ENCODE results near the gene TARS1. TPM values are rescaled to one million over a fixed set of nuclear protein-coding genes. Genes with fewer than 3 reads are reported as not detected.
"Not testable (repeated sequence)": the region's sequence is repeated elsewhere in the genome, so short reads cannot be mapped to it uniquely, and the experiment has no call there.

The TARS1 gene
- total RNA-seq, 1 donor from 2014 or later = 190 TPM

GRCh38 chr5:33423018-33423630, 17.6 kb upstream of the TARS1 start:
- Mint-ChIP-seq H3K4me1 (no peaks in the 10 kb centered on the region), H3K36me3 (ENCODE audit: low read depth) (no peaks in the 10 kb centered on the region), H3K27me3 (peaks cover 9% of the 10 kb centered on the region), H3K27ac (no peak overlapping the region), H3K4me3 (no peak overlapping the region), H3K9me3 (no peaks in the 10 kb centered on the region)
- no peak for DNase-seq
- intact Hi-C loops (cut with micrococcal nuclease) = loop anchor here (2.0 kb wide), 1 partner anchor 714 kb away; no protein-coding TSS in a partner anchor

GRCh38 chr5:33425314-33425713, 15.5 kb upstream of the TARS1 start:
- Mint-ChIP-seq H3K9me3 (no peaks in the 10 kb centered on the region), H3K4me3 (no peak overlapping the region), H3K27ac (no peak overlapping the region), H3K27me3 (peaks cover 9% of the 10 kb centered on the region), H3K36me3 (ENCODE audit: low read depth) (no peaks in the 10 kb centered on the region), H3K4me1 (no peaks in the 10 kb centered on the region)
- intact Hi-C loops (cut with micrococcal nuclease) = no loop called here
- DNase-seq = no peak

- intact Hi-C loops (cut with micrococcal nuclease) = loop anchor here (10.0 kb wide), 2 partner anchors 544 to 1034 kb away; no protein-coding TSS in a partner anchor
- no peaks in the 10 kb centered on the region for H3K9me3 Mint-ChIP-seq
- DNase-seq = no peak
- H3K27ac Mint-ChIP-seq = no peak overlapping the region
- H3K36me3 Mint-ChIP-seq (ENCODE audit: low read depth) = no peaks in the 10 kb centered on the region
- peaks cover 5% of the 10 kb centered on the region for H3K27me3 Mint-ChIP-seq
- H3K4me3 Mint-ChIP-seq = no peak overlapping the region
- H3K4me1 Mint-ChIP-seq = peaks cover 4% of the 10 kb centered on the region
Measured at GRCh38 chr5:33430983-33431382, 9.8 kb upstream of the TARS1 start.

GRCh38 chr5:33432656-33433055, 8.1 kb upstream of the TARS1 start:
- H3K27me3 Mint-ChIP-seq = peaks cover 3% of the 10 kb centered on the region
- no peak overlapping the region for H3K27ac Mint-ChIP-seq
- no peak overlapping the region for H3K4me3 Mint-ChIP-seq
- H3K36me3 Mint-ChIP-seq (ENCODE audit: low read depth) = no peaks in the 10 kb centered on the region
- no peaks in the 10 kb centered on the region for H3K9me3 Mint-ChIP-seq
- DNase-seq = no peak
- H3K4me1 Mint-ChIP-seq = peaks cover 5% of the 10 kb centered on the region
- intact Hi-C loops (cut with micrococcal nuclease) = loop anchor here (10.0 kb wide), 2 partner anchors 542 to 1032 kb away; no protein-coding TSS in a partner anchor

GRCh38 chr5:33433303-33434240, 7.2 kb upstream of the TARS1 start:
- Mint-ChIP-seq H3K9me3 (no peaks in the 10 kb centered on the region), H3K4me1 (peaks cover 7% of the 10 kb centered on the region), H3K4me3 (no peak overlapping the region), H3K36me3 (ENCODE audit: low read depth) (no peaks in the 10 kb centered on the region), H3K27me3 (peaks cover 2% of the 10 kb centered on the region), H3K27ac (no peak overlapping the region)
- no peak for DNase-seq
- intact Hi-C loops (cut with micrococcal nuclease) = loop anchor here (10.0 kb wide), 2 partner anchors 541 to 1031 kb away; no protein-coding TSS in a partner anchor

GRCh38 chr5:33435893-33436490, 4.8 kb upstream of the TARS1 start:
- H3K27ac Mint-ChIP-seq; H3K36me3 Mint-ChIP-seq (ENCODE audit: low read depth); H3K9me3 Mint-ChIP-seq; H3K4me3 Mint-ChIP-seq; H3K27me3 Mint-ChIP-seq; H3K4me1 Mint-ChIP-seq: not testable (repeated sequence)
- DNase-seq = peak; percentile 91
- intact Hi-C loops (cut with micrococcal nuclease) = loop anchor here (1.0 to 10.0 kb wide), 4 partner anchors 153 to 1029 kb away; no protein-coding TSS in a partner anchor

- Mint-ChIP-seq H3K4me3 (no peak overlapping the region), H3K4me1 (peaks cover 16% of the 10 kb centered on the region), H3K9me3 (no peaks in the 10 kb centered on the region), H3K27me3 (no peaks in the 10 kb centered on the region), H3K36me3 (ENCODE audit: low read depth) (peaks cover 7% of the 10 kb centered on the region), H3K27ac (no peak overlapping the region)
- DNase-seq = no peak
- intact Hi-C loops (cut with micrococcal nuclease) = loop anchor here (10.0 kb wide), 2 partner anchors 536 to 1026 kb away; no protein-coding TSS in a partner anchor
Measured at GRCh38 chr5:33438996-33439395, 1.8 kb upstream of the TARS1 start.

GRCh38 chr5:33439905-33440481, 772 bp upstream of the TARS1 start:
- intact Hi-C loops (cut with micrococcal nuclease) = loop anchor here (1.0 to 10.0 kb wide), 7 partner anchors 415 to 1907 kb away; partner anchors contain the start of genes AMACR, C5orf22, DROSHA and MTMR12
- H3K27ac Mint-ChIP-seq = no peak overlapping the region
- H3K27me3 Mint-ChIP-seq = no peaks in the 10 kb centered on the region
- peaks cover 13% of the 10 kb centered on the region for H3K36me3 Mint-ChIP-seq (ENCODE audit: low read depth)
- no peaks in the 10 kb centered on the region for H3K9me3 Mint-ChIP-seq
- no peak for DNase-seq
- no peak overlapping the region for H3K4me3 Mint-ChIP-seq
- H3K4me1 Mint-ChIP-seq = peaks cover 22% of the 10 kb centered on the region

- Mint-ChIP-seq H3K4me3 (no peak overlapping the region), H3K27me3 (no peaks in the 10 kb centered on the region), H3K9me3 (no peaks in the 10 kb centered on the region), H3K4me1 (peaks cover 27% of the 10 kb centered on the region), H3K27ac (no peak overlapping the region), H3K36me3 (ENCODE audit: low read depth) (peaks cover 26% of the 10 kb centered on the region)
- intact Hi-C loops (cut with micrococcal nuclease) = loop anchor here (1.0 to 10.0 kb wide), 5 partner anchors 413 to 1909 kb away; partner anchors contain the start of genes BRIX1, C5orf22, DROSHA and MTMR12
- DNase-seq = peak; percentile 78
Measured at GRCh38 chr5:33441241-33442177, 744 bp downstream of the TARS1 start.

GRCh38 chr5:33444542-33444941, 3.8 kb downstream of the TARS1 start:
- peaks cover 38% of the 10 kb centered on the region for H3K4me1 Mint-ChIP-seq
- H3K36me3 Mint-ChIP-seq (ENCODE audit: low read depth) = peaks cover 52% of the 10 kb centered on the region
- DNase-seq = no peak
- peak overlapping the region; percentile 39 for H3K4me3 Mint-ChIP-seq
- no peaks in the 10 kb centered on the region for H3K9me3 Mint-ChIP-seq
- peak overlapping the region; percentile 57 for H3K27ac Mint-ChIP-seq
- intact Hi-C loops (cut with micrococcal nuclease) = loop anchor here (5.0 to 10.0 kb wide), 3 partner anchors 410 to 1132 kb away; partner anchors contain the start of genes MTMR12 and ZFR
- H3K27me3 Mint-ChIP-seq = no peaks in the 10 kb centered on the region

- H3K4me3 Mint-ChIP-seq = no peak overlapping the region
- H3K36me3 Mint-ChIP-seq (ENCODE audit: low read depth) = peaks cover 58% of the 10 kb centered on the region
- no peaks in the 10 kb centered on the region for H3K27me3 Mint-ChIP-seq
- intact Hi-C loops (cut with micrococcal nuclease) = loop anchor here (10.0 kb wide), 1 partner anchor 409 kb away; no protein-coding TSS in a partner anchor
- H3K9me3 Mint-ChIP-seq = no peaks in the 10 kb centered on the region
- DNase-seq = no peak
- H3K4me1 Mint-ChIP-seq = peaks cover 38% of the 10 kb centered on the region
- H3K27ac Mint-ChIP-seq = peak overlapping the region; percentile 42
Measured at GRCh38 chr5:33445798-33446197, 5.0 kb downstream of the TARS1 start.

GRCh38 chr5:33448118-33448517, 7.4 kb downstream of the TARS1 start:
- H3K27ac Mint-ChIP-seq = no peak overlapping the region
- peaks cover 69% of the 10 kb centered on the region for H3K36me3 Mint-ChIP-seq (ENCODE audit: low read depth)
- H3K4me1 Mint-ChIP-seq = peaks cover 34% of the 10 kb centered on the region
- H3K4me3 Mint-ChIP-seq = no peak overlapping the region
- no peaks in the 10 kb centered on the region for H3K27me3 Mint-ChIP-seq
- H3K9me3 Mint-ChIP-seq = no peaks in the 10 kb centered on the region
- DNase-seq = no peak
- intact Hi-C loops (cut with micrococcal nuclease) = loop anchor here (10.0 kb wide), 1 partner anchor 407 kb away; no protein-coding TSS in a partner anchor

All from activated CD4-positive, alpha-beta T cell treated with anti-CD3 and anti-CD28 coated beads, Interleukin-2, amount 10 ng/mL, durations not matched to agents 24 days and 14 days (primary cell).